HUDEP-2 (cell line): Measurements from ENCODE around the gene UBXN6.
A peak's percentile ranks its signal among the peaks of the same experiment; 100 is the strongest.

Experiments used
- DNase-seq, 76 experiments: peaks; one replicate each; lab custom pipeline; 2025; ENCODE audit not compliant: unreplicated experiment in 76 of 76; lab: John Stamatoyannopoulos, UW

The UBXN6 gene

GRCh38 chr19:4413588-4413987 lies 44.0 kb downstream of the UBXN6 start:
- DNase-seq, result no peak

- DNase-seq, result no peak
Measured at GRCh38 chr19:4409123-4409933, 48.3 kb downstream of the UBXN6 start.

- no peak for DNase-seq
Measured at GRCh38 chr19:4406626-4407025, 51.0 kb downstream of the UBXN6 start.

GRCh38 chr19:4405977-4406376 lies 51.6 kb downstream of the UBXN6 start:
- no peak for DNase-seq

- peak in 3 of 76 experiments; percentile 15 to 24 (median 17) for DNase-seq
Measured at GRCh38 chr19:4403005-4403761, 54.4 kb downstream of the UBXN6 start.

- DNase-seq, result peak in 75 of 76 experiments; percentile 61 to 100 (median 100)
Measured at GRCh38 chr19:4402171-4403004, 55.2 kb downstream of the UBXN6 start, which contains the start of gene CHAF1A. TSS of gene CHAF1A (plus strand) at chr19:4402640. CDS start at chr19:4402763, 123 bp downstream.

GRCh38 chr19:4401769-4402170 lies 55.8 kb downstream of the UBXN6 start:
- peak in 1 of 76 experiments; percentile 49 for DNase-seq

GRCh38 chr19:4400135-4400936 lies 57.3 kb downstream of the UBXN6 start, which contains the start of gene SH3GL1:
TSS of gene SH3GL1 (minus strand) at chr19:4400547. CDS start at chr19:4400368, 179 bp downstream.
- DNase-seq, result peak in 75 of 76 experiments; percentile 31 to 98 (median 89)

- DNase-seq, result peak in 12 of 76 experiments; percentile 24 to 74 (median 48)
Measured at GRCh38 chr19:4399812-4400134, 57.8 kb downstream of the UBXN6 start.

- no peak for DNase-seq
Measured at GRCh38 chr19:4396949-4397783, 60.4 kb downstream of the UBXN6 start.
